Activated T-cell treated with anti-CD3 and anti-CD28 coated beads, Interleukin-2, amount 50 U/mL, for 24 hours (primary cell): ENCODE measurements around the gene NCOA5.

Experiments
- DNase-seq: peaks from one replicate; pipeline ENCODE4 v3.0.0-alpha.2; 2020
- H3K27ac Mint-ChIP-seq: 2 replicates; pipeline ENCODE4 v1.8.0; 2020; ENCODE audit warnings: mild to moderate bottlenecking, mixed read lengths
- H3K27me3 Mint-ChIP-seq: 2 replicates; pipeline ENCODE4 v1.8.0; 2020; ENCODE audit warnings: mixed read lengths
- H3K36me3 Mint-ChIP-seq: 2 replicates; pipeline ENCODE4 v1.8.0; 2020; ENCODE audit warnings: low read depth, mixed read lengths
- H3K4me1 Mint-ChIP-seq: 2 replicates; pipeline ENCODE4 v1.8.0; 2020; ENCODE audit warnings: low read depth, mixed read lengths
- H3K4me3 Mint-ChIP-seq: 2 replicates; pipeline ENCODE4 v1.8.0; 2020; ENCODE audit warnings: mild to moderate bottlenecking, moderate library complexity, mixed read lengths
- H3K9me3 Mint-ChIP-seq: 2 replicates; pipeline ENCODE4 v1.8.0; 2020; ENCODE audit warnings: mixed read lengths

The NCOA5 gene

GRCh38 chr20:46070215-46070900 lies 19.4 kb downstream of the NCOA5 start:
- no peak for DNase-seq
- no peaks in the 10 kb centered on the region for H3K27me3 Mint-ChIP-seq
- peaks cover 47% of the 10 kb centered on the region for H3K36me3 Mint-ChIP-seq
- no peaks in the 10 kb centered on the region for H3K9me3 Mint-ChIP-seq
- H3K4me1 Mint-ChIP-seq, result peaks cover 4% of the 10 kb centered on the region
- no peak overlapping the region for H3K4me3 Mint-ChIP-seq
- no peak overlapping the region for H3K27ac Mint-ChIP-seq

- no peak overlapping the region for H3K27ac Mint-ChIP-seq
- no peak for DNase-seq
- H3K27me3 Mint-ChIP-seq, result no peaks in the 10 kb centered on the region
- peaks cover 42% of the 10 kb centered on the region for H3K4me1 Mint-ChIP-seq
- H3K4me3 Mint-ChIP-seq, result no peak overlapping the region
- H3K9me3 Mint-ChIP-seq, result no peaks in the 10 kb centered on the region
- H3K36me3 Mint-ChIP-seq, result peaks cover 76% of the 10 kb centered on the region
Measured at GRCh38 chr20:46065691-46066090, 24.1 kb downstream of the NCOA5 start.

- no peaks in the 10 kb centered on the region for H3K27me3 Mint-ChIP-seq
- peaks cover 83% of the 10 kb centered on the region for H3K36me3 Mint-ChIP-seq
- H3K9me3 Mint-ChIP-seq, result no peaks in the 10 kb centered on the region
- H3K27ac Mint-ChIP-seq, result no peak overlapping the region
- no peak for DNase-seq
- no peak overlapping the region for H3K4me3 Mint-ChIP-seq
- H3K4me1 Mint-ChIP-seq, result peaks cover 48% of the 10 kb centered on the region
Measured at GRCh38 chr20:46065006-46065405, 24.8 kb downstream of the NCOA5 start.

GRCh38 chr20:46063652-46064054 lies 26.1 kb downstream of the NCOA5 start:
- no peak for DNase-seq
- Mint-ChIP-seq H3K4me3 (no peak overlapping the region), H3K36me3 (peaks cover 90% of the 10 kb centered on the region), H3K27ac (peak overlapping the region; percentile 72), H3K4me1 (peaks cover 62% of the 10 kb centered on the region), H3K27me3 (peaks cover 11% of the 10 kb centered on the region), H3K9me3 (no peaks in the 10 kb centered on the region)

GRCh38 chr20:46063151-46063550 lies 26.6 kb downstream of the NCOA5 start:
- Mint-ChIP-seq H3K27ac (peak overlapping the region; percentile 72), H3K36me3 (peaks cover 85% of the 10 kb centered on the region), H3K4me1 (peaks cover 65% of the 10 kb centered on the region), H3K4me3 (no peak overlapping the region), H3K27me3 (peaks cover 15% of the 10 kb centered on the region), H3K9me3 (no peaks in the 10 kb centered on the region)
- no peak for DNase-seq

GRCh38 chr20:46062621-46063020 lies 27.1 kb downstream of the NCOA5 start:
- H3K27me3 Mint-ChIP-seq, result peaks cover 17% of the 10 kb centered on the region
- peaks cover 80% of the 10 kb centered on the region for H3K36me3 Mint-ChIP-seq
- H3K27ac Mint-ChIP-seq, result no peak overlapping the region
- H3K9me3 Mint-ChIP-seq, result no peaks in the 10 kb centered on the region
- H3K4me1 Mint-ChIP-seq, result peaks cover 67% of the 10 kb centered on the region
- no peak for DNase-seq
- H3K4me3 Mint-ChIP-seq, result no peak overlapping the region

- Mint-ChIP-seq H3K27me3 (peaks cover 19% of the 10 kb centered on the region), H3K4me3 (no peak overlapping the region), H3K4me1 (peaks cover 67% of the 10 kb centered on the region), H3K36me3 (peaks cover 78% of the 10 kb centered on the region), H3K9me3 (no peaks in the 10 kb centered on the region), H3K27ac (no peak overlapping the region)
- no peak for DNase-seq
Measured at GRCh38 chr20:46062151-46062550, 27.6 kb downstream of the NCOA5 start.

- no peak for DNase-seq
- no peaks in the 10 kb centered on the region for H3K9me3 Mint-ChIP-seq
- peaks cover 30% of the 10 kb centered on the region for H3K27me3 Mint-ChIP-seq
- H3K4me1 Mint-ChIP-seq, result peaks cover 67% of the 10 kb centered on the region
- H3K27ac Mint-ChIP-seq, result peak overlapping the region; percentile 34
- no peak overlapping the region for H3K4me3 Mint-ChIP-seq
- H3K36me3 Mint-ChIP-seq, result peaks cover 67% of the 10 kb centered on the region
Measured at GRCh38 chr20:46060975-46061374, 28.8 kb downstream of the NCOA5 start.

GRCh38 chr20:46060301-46060881 lies 29.4 kb downstream of the NCOA5 start:
- H3K27ac Mint-ChIP-seq, result peak overlapping the region; percentile 41
- no peaks in the 10 kb centered on the region for H3K9me3 Mint-ChIP-seq
- peaks cover 67% of the 10 kb centered on the region for H3K4me1 Mint-ChIP-seq
- DNase-seq, result no peak
- H3K36me3 Mint-ChIP-seq, result peaks cover 61% of the 10 kb centered on the region
- H3K4me3 Mint-ChIP-seq, result no peak overlapping the region
- peaks cover 36% of the 10 kb centered on the region for H3K27me3 Mint-ChIP-seq

GRCh38 chr20:46058599-46059281 lies 31.0 kb downstream of the NCOA5 start:
- peaks cover 56% of the 10 kb centered on the region for H3K4me1 Mint-ChIP-seq
- H3K4me3 Mint-ChIP-seq, result peak overlapping the region; percentile 35
- H3K9me3 Mint-ChIP-seq, result no peaks in the 10 kb centered on the region
- H3K27ac Mint-ChIP-seq, result no peak overlapping the region
- peaks cover 45% of the 10 kb centered on the region for H3K36me3 Mint-ChIP-seq
- DNase-seq, result no peak
- H3K27me3 Mint-ChIP-seq, result peaks cover 40% of the 10 kb centered on the region

- DNase-seq, result peak; percentile 48
- Mint-ChIP-seq H3K4me3 (peak overlapping the region; percentile 35), H3K36me3 (peaks cover 38% of the 10 kb centered on the region)
Measured at GRCh38 chr20:46057856-46058598, 31.7 kb downstream of the NCOA5 start.

GRCh38 chr20:46056970-46057855 lies 32.5 kb downstream of the NCOA5 start:
- H3K36me3 Mint-ChIP-seq, result peaks cover 30% of the 10 kb centered on the region

More at GRCh38 chr20:46057856-46058598, 31.7 kb downstream of the NCOA5 start:
- Mint-ChIP-seq H3K27me3 (peaks cover 40% of the 10 kb centered on the region), H3K9me3 (no peaks in the 10 kb centered on the region), H3K27ac (no peak overlapping the region), H3K4me1 (peaks cover 50% of the 10 kb centered on the region)

GRCh38 chr20:46056027-46056833 lies 33.5 kb downstream of the NCOA5 start:
- Mint-ChIP-seq H3K36me3 (peaks cover 20% of the 10 kb centered on the region), H3K9me3 (no peaks in the 10 kb centered on the region), H3K27me3 (peaks cover 40% of the 10 kb centered on the region), H3K4me1 (peaks cover 33% of the 10 kb centered on the region), H3K27ac (no peak overlapping the region), H3K4me3 (no peak overlapping the region)
- DNase-seq, result no peak

More at GRCh38 chr20:46056970-46057855, 32.5 kb downstream of the NCOA5 start:
- peaks cover 43% of the 10 kb centered on the region for H3K4me1 Mint-ChIP-seq
- no peak for DNase-seq
- no peak overlapping the region for H3K4me3 Mint-ChIP-seq
- no peaks in the 10 kb centered on the region for H3K9me3 Mint-ChIP-seq
- peaks cover 40% of the 10 kb centered on the region for H3K27me3 Mint-ChIP-seq
- no peak overlapping the region for H3K27ac Mint-ChIP-seq
